Measurements from ENCODE around the gene HTR3A.

Gene HTR3A

DNA sequence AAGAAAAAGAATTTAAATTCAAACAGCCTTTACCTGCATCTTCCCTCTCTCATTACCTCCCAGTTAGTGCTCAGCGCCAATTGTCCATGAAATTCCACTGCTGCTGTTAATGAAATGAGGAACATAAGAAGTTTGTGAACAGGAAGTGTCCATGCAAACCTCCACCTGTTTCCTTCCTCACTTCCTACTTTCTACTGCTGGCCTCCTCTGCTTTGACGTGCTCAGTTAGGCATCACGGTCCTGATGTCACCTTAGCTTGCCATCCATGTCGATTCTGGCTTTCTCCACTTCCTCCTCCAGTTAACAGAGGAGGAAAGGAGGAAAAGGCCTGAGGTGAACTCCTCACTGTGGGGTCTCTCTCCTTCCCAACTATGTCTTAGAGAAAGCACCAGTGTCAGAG lies 26.9 kb upstream of the HTR3A start:
- H3K4me1 ChIP-seq (ENCODE audit: insufficient read depth, poor library complexity, severe bottlenecking): no peaks in the 10 kb centered on the region
- ATAC-seq (ENCODE audit: low read depth): no peak
- no peak for TF ChIP-seq CTCF (IDR thresholded peaks at IDR 0.05; ENCODE audit: poor library complexity, severe bottlenecking)
- H3K27ac ChIP-seq (ENCODE audit: poor library complexity, severe bottlenecking): no peak overlapping the region
- no peaks in the 10 kb centered on the region for H3K36me3 ChIP-seq (ENCODE audit: low read depth)
- H3K9me3 ChIP-seq (ENCODE audit: severe bottlenecking): no peaks in the 10 kb centered on the region
- H3K27me3 ChIP-seq (ENCODE audit: insufficient read depth, poor library complexity, severe bottlenecking): peaks cover 7% of the 10 kb centered on the region
- no peak for DNase-seq (ENCODE audit: low spot score)
- H3K4me3 ChIP-seq (ENCODE audit: severe bottlenecking): no peak overlapping the region

- ATAC-seq (ENCODE audit: low read depth): no peak
- H3K36me3 ChIP-seq (ENCODE audit: low read depth): no peaks in the 10 kb centered on the region
- TF ChIP-seq CTCF (IDR thresholded peaks at IDR 0.05; ENCODE audit: poor library complexity, severe bottlenecking): no peak
These were observed 25.0 kb upstream of the HTR3A start for GRCh38 chr11:113949891-113950290.

GRCh38 chr11:113951537-113951936 lies 23.4 kb upstream of the HTR3A start:
- no peak for DNase-seq (ENCODE audit: low spot score)
- H3K4me3 ChIP-seq (ENCODE audit: severe bottlenecking): no peak overlapping the region
- H3K4me1 ChIP-seq (ENCODE audit: insufficient read depth, poor library complexity, severe bottlenecking): no peaks in the 10 kb centered on the region
- peaks cover 7% of the 10 kb centered on the region for H3K27me3 ChIP-seq (ENCODE audit: insufficient read depth, poor library complexity, severe bottlenecking)
- H3K27ac ChIP-seq (ENCODE audit: poor library complexity, severe bottlenecking): no peak overlapping the region
- no peak; the same call in 2 of the 3 replicates for ATAC-seq (ENCODE audit: low read depth)
- H3K36me3 ChIP-seq (ENCODE audit: low read depth): no peaks in the 10 kb centered on the region
- no peak for TF ChIP-seq CTCF (IDR thresholded peaks at IDR 0.05; ENCODE audit: poor library complexity, severe bottlenecking)
- no peaks in the 10 kb centered on the region for H3K9me3 ChIP-seq (ENCODE audit: severe bottlenecking)

More at GRCh38 chr11:113949891-113950290, 25.0 kb upstream of the HTR3A start:
- Histone ChIP-seq H3K4me1 (ENCODE audit: insufficient read depth, poor library complexity, severe bottlenecking) (no peaks in the 10 kb centered on the region), H3K27me3 (ENCODE audit: insufficient read depth, poor library complexity, severe bottlenecking) (peaks cover 7% of the 10 kb centered on the region), H3K4me3 (ENCODE audit: severe bottlenecking) (no peak overlapping the region), H3K27ac (ENCODE audit: poor library complexity, severe bottlenecking) (no peak overlapping the region), H3K9me3 (ENCODE audit: severe bottlenecking) (no peaks in the 10 kb centered on the region)
- DNase-seq (ENCODE audit: low spot score): no peak

DNA sequence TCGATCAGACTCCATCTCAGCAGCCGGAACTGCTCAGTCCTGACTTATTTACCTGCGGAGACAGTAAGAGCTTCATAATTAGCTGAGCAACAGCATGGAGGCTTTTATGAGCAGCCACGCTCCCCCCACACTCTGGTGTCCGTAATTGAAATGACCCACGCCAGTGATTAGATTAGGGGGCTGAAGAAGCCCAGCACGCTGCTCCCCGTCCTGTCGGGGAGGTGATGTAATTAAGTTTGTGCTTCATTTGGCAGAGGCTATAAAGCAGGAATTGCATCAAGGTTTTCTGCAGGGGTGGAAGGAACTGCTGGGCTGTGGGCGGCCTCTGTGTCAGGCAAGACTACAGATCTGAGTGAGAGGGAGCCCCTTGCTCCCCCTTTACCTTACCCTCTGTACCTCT lies 22.8 kb upstream of the HTR3A start:
- no peak for DNase-seq (ENCODE audit: low spot score)
- no peaks in the 10 kb centered on the region for H3K4me1 ChIP-seq (ENCODE audit: insufficient read depth, poor library complexity, severe bottlenecking)
- no peak for TF ChIP-seq CTCF (IDR thresholded peaks at IDR 0.05; ENCODE audit: poor library complexity, severe bottlenecking)
- H3K4me3 ChIP-seq (ENCODE audit: severe bottlenecking): no peak overlapping the region
- H3K27me3 ChIP-seq (ENCODE audit: insufficient read depth, poor library complexity, severe bottlenecking): peaks cover 7% of the 10 kb centered on the region
- no peak; the same call in 2 of the 3 replicates for ATAC-seq (ENCODE audit: low read depth)
- H3K9me3 ChIP-seq (ENCODE audit: severe bottlenecking): no peaks in the 10 kb centered on the region
- H3K27ac ChIP-seq (ENCODE audit: poor library complexity, severe bottlenecking): no peak overlapping the region
- no peaks in the 10 kb centered on the region for H3K36me3 ChIP-seq (ENCODE audit: low read depth)

GRCh38 chr11:113952588-113952987 lies 22.3 kb upstream of the HTR3A start:
- Histone ChIP-seq H3K27ac (ENCODE audit: poor library complexity, severe bottlenecking) (no peak overlapping the region), H3K27me3 (ENCODE audit: insufficient read depth, poor library complexity, severe bottlenecking) (peaks cover 7% of the 10 kb centered on the region), H3K9me3 (ENCODE audit: severe bottlenecking) (no peaks in the 10 kb centered on the region), H3K4me3 (ENCODE audit: severe bottlenecking) (no peak overlapping the region), H3K36me3 (ENCODE audit: low read depth) (no peaks in the 10 kb centered on the region), H3K4me1 (ENCODE audit: insufficient read depth, poor library complexity, severe bottlenecking) (no peaks in the 10 kb centered on the region)
- TF ChIP-seq CTCF (IDR thresholded peaks at IDR 0.05; ENCODE audit: poor library complexity, severe bottlenecking): no peak
- no peak for ATAC-seq (ENCODE audit: low read depth)
- DNase-seq (ENCODE audit: low spot score): no peak

Measured in RWPE2 (cell line).